Eye (tissue), 1 donor: ENCODE results near the gene VILL.
"Not testable (repeated sequence)": the region's sequence is repeated elsewhere in the genome, so short reads cannot be mapped to it uniquely, and the experiment has no call there.

Source experiments
- DNase-seq: peaks from one replicate; pipeline ENCODE4 v3.0.0-alpha.2; 2015

The VILL gene

GRCh38 chr3:37987315-37987697, 3.3 kb upstream of the VILL start:
- no peak for DNase-seq

DNA sequence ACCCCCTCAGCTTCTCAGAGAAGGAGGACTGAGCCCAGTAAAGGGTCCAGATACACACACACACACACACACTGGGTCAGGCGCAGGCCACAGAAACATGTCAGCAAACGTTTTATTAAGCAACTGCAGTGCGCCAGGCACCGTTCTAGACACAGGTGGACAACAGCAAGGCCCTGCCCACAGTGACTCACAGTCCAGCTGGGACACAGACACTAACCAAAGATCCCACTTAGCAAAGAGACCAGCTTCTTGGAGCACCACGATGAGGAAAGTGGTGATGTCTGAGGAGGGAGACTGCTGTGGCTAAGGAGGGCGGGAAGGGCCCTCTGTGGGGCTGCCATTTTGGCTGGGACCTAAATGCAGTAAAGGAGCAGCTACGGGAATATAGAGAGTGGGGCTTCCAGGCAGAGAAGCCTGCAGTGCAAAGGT, 2.8 kb upstream of the VILL start:
- DNase-seq = no peak

- DNase-seq = not testable (repeated sequence)
Measured at GRCh38 chr3:37988376-37988775, 2.2 kb upstream of the VILL start.

DNA sequence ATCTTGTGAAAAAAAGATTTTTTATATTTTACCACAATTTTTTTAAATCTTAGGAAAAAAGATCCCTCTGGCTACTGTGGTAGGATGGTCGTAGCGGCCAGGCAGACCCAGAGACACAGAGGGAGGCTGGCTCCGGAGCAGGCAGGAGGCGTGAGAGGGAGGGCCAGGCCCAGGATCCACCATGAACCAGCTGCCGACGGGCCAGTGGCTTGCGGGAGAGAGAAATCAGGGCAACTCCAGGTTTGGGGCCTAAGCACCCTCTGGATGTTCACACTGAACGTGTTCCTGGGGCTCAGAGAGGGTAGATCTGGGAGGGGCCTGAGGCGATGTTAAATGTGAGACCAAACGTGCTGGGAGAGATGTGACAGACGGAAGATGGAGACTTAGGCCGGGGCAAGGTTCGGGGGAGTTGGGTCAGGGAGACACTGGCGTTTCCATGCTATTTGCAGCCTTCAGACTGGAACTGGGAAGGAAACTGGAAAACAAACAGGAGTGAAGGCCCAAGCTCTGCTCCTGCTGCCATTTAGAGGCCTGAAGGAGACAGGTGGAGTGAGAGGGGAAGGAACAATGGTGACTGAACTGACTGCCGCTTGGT, 1.6 kb upstream of the VILL start:
- no peak for DNase-seq

- DNase-seq = no peak
Measured at GRCh38 chr3:37989821-37990480, 635 bp upstream of the VILL start.

DNA sequence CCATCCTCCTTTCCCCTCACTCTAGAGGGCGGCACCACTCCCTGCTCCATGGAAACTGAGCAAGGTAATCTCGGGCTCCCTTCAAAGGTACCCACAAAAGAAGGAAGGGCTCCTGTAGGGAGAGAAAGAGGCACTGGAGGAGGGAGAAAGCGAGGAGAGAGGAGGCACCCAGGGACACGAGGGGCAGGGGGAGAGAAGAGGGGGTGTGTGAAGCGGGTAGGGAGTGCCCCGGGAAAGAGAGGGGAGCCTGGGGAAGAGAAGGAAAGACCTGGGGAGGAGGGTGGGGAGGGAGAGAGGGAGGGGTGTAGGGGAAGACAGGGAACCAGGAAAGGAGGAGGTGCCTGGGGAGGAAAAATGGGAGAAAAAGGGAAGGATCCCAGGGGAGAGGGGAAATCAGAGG, 523 bp downstream of the VILL start:
- no peak for DNase-seq

DNA sequence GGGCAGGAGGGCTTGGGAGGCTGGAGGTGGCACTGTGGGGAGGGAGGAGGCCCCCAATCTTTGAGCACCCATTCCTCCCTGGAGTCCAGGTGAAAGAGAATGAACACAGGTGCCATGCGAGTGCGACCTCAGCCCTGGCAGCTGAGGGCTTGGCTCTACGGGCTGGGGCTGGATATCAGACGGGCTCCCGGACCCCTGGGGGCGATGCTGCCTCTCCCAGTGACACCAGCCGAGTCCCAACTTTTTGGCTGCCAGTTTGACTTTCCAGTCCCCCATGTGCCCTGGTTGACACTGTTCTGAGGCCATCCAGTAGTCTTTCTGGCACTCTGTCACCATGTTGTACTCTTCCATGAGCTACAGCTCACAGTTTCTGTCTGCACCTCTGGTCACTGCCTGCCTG, 1.2 kb downstream of the VILL start:
- no peak for DNase-seq

GRCh38 chr3:37992271-37993066, 1.9 kb downstream of the VILL start:
- DNase-seq = no peak

DNA sequence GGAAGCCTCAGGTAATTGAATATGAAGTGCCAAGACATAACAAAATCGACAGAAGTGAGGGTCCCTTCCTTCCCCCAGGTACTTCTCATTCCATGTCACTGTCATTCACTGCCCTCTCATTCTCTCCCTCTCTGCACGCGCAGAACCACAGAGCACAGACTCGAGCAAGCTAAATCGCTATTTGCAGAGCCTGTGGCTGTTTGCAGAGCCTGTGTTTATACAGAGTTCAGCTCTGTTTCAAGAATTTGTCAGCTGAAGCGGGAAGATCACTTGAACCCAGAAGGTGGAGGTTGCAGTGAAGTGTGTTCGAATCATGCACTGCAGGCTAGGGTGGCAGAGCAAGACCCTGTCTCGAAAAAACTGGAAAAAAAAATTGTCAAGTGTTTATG, 2.5 kb downstream of the VILL start:
- DNase-seq = no peak

DNA sequence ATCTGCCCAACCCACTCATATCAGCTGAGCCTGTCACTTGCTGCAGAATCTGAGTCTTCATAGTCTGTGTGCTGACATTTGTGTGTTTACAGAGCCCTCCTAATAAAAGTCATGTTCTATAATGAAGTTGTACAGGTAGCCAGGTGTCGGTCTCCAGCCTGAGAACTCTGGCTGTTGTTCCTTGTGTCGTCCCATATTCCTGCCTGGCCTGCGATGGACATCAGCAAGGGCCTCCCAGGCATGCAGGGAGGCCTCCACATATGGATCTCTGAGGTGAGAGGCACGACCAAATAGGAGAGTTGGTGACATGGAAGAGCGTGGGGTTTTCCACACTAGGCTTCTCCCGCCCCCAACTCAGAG, 2.9 kb downstream of the VILL start:
- no peak for DNase-seq

- peak; percentile 78 for DNase-seq
Measured at GRCh38 chr3:37993820-37994638, 3.4 kb downstream of the VILL start.

- DNase-seq = peak; percentile 18
Measured at GRCh38 chr3:37994639-37994972, 4.0 kb downstream of the VILL start.

GRCh38 chr3:37995652-37996641, 5.4 kb downstream of the VILL start:
- DNase-seq = no peak

- peak; percentile 92 for DNase-seq
Measured at GRCh38 chr3:37996785-37997301, 6.3 kb downstream of the VILL start.

DNA sequence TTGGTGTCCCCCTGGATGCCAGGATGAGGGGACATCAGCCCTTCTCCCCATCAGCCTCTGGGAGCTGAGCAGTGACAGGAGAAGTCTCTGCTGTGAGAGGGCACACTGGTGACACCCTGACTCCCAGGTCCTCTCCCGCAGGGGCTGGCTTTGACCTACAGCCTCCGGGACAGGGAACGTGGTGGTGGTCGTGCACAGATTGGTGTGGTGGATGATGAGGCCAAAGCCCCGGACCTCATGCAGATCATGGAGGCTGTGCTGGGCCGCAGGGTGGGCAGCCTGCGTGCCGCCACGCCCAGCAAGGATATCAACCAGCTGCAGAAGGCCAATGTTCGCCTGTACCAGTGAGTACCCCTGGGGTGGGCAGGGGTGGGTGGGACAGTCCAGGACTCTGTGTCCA, 6.8 kb downstream of the VILL start:
- DNase-seq = no peak

GRCh38 chr3:37997791-37998370, 7.3 kb downstream of the VILL start:
- no peak for DNase-seq

GRCh38 chr3:37999836-38000235, 9.2 kb downstream of the VILL start:
- no peak for DNase-seq

DNA sequence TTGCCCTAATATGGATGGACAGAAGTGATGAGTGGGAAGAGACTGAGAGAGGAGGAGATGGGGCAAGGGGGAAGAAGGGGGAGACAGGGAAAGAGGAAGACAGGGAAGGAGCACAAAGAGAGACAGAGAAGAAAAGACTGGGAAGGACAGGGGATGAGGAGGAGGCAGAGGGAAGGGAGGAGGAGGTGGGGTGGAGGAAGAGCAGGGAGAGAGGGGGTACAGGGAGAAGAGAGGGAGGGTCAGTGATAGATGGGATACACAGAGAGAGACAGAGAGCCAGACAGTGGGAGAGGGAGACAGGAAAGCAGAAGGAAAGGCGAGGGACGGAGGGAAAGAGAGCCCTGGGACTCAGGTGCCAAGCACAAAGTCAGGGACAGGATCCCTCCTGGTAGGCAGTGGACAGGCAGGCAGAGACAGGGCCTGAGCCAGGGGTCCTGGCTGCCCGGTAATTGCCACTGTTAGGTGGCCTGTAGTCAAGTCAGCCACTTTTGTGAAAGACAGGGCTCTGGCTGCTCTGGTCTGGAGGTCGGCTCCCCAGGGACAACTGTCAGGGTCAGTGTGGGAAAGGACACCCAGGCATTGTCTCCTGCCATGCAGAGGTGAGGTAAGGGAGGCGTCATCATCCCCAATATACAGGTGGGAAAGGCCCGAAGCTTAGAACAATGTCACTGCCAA, 9.8 kb downstream of the VILL start:
- no peak for DNase-seq

DNA sequence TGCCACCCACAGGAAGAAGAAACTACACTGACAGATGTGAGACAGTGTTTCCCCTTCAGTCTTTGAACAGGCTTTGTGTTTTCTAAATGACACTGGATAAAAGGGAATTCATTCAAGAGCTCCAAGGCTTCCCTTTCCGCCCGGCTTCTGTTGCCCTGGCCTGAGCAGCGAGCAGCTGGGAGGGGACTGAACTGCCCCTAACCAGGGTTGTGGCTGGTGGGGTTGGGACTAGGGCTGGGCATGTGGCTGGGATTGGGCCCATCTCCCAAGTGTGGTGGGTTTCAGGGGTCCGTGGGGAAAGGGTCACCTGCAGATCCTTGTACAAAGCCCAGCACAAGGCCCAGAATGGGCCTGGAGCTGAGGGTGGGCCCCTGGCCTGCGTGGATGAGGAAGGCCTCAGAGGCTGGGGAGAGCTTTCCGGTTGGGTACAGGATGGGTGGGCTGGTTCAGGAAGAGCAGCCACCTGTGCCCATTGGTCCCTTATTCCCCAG, 10.4 kb downstream of the VILL start:
- no peak for DNase-seq

DNA sequence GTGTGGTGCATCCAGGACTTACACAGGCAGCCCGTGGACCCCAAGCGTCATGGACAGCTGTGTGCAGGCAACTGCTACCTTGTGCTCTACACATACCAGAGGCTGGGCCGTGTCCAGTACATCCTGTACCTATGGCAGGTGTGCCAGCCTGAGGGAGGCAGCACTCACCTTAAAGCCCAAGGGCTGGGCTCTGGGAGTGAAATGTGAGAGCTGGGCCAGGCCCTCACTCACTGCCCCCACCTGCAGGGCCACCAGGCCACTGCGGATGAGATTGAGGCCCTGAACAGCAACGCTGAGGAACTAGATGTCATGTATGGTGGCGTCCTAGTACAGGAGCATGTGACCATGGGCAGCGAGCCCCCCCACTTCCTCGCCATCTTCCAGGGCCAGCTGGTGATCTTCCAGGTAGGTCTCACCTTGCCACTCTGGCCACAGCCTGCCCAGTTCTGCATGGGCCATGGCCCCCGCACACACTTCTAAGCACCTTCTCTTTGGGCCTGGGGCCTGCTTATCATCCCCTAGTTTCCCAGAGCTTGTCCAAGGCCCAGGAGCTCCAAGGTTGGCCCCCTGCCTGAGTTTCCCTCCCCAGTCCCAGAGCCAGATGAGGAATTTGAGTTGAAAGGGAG, 11.0 kb downstream of the VILL start:
- no peak for DNase-seq
